ENCODE results near the gene LENG1. TPM values are rescaled to one million over a fixed set of nuclear protein-coding genes. Genes with fewer than 3 reads are reported as not detected.
A peak's percentile ranks its signal among the peaks of the same experiment; 100 is the strongest.
"Not testable (repeated sequence)": the region's sequence is repeated elsewhere in the genome, so short reads cannot be mapped to it uniquely, and the experiment has no call there.

The LENG1 gene
- total RNA-seq, result 1 to 10 TPM; 1.2 to 3.5 (median 3.2) TPM
- long read RNA-seq, partial matches to known transcripts, result 1 of 2 reads
- long read RNA-seq, other reads (novel, unspliced or antisense), result 0 of 2 reads

DNA sequence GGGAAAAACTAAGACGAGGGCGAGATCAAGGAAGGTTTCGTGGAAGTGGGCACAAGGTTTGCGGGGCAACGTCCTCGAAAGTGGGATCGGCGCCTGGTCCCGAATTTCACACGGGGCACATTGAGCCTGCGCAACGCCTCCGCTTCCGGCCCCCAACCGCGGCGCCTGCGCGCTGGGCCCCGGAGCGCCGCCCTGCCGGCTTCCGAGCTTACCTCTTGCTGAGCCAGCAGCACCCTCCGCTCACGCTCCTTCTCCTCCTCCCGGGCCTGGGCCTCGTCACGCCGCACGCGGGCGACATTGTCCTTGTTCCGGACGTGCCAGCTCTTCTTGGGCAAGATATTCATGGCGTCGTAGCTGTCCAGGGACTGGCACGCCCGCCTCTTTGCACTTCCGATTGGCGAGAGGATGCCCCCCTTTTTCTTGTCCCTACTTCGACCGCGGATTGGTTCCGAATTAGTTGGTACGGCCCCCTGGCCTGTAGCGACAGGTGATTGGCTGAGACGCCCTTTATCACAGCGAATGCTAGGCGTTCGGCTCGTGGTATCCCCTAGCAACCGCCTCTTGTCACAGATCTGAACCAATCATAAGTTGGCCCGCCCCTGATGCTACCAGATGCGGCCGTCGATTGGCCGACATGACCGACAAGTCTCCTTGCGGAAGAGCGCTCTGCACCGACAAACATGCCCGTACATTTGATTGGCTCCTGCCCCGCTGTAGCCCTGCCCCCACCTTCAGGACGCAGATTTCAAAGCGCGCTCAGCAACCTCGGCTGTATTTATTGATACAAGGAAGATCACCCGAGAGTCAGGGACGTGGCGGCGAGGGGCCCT, at the start of gene LENG1:
Gene LENG1 (minus strand): TSS at position 370 of the 830 bp plus-strand sequence. CDS start 26 bp downstream, at position 344.
- no peaks in the 10 kb centered on the region for H3K27me3 ChIP-seq
- H3K4me1 ChIP-seq, result peaks cover 0 to 29% (median 11%) of the 10 kb centered on the region in 4 donors
- H3K27ac ChIP-seq, result peak within 1 kb of the TSS; percentile 76 to 93 (median 92)
- TF ChIP-seq POLR2A (IDR thresholded peaks at IDR 0.05), result peak; percentile 71
- TF ChIP-seq CTCF (IDR thresholded peaks at IDR 0.05), result peak in 3 of 4 donors; percentile 25 to 48 (median 34)
- DNase-seq, result peak; percentile 99 to 100 (median 100)
- ATAC-seq, result peak; percentile 80 to 90 (median 87)
- WGBS (ENCODE audit: insufficient coverage, low coverage, low lambda C conversion rate, missing lambda C conversion rate), result 1% methylated on average over 35 of the region's 72 CpGs
- H3K4me3 ChIP-seq, result peak within 1 kb of the TSS; percentile 90 to 99 (median 93)
- intact Hi-C loops (cut with DNase I), result no loop called here
- H3K9me3 ChIP-seq, result no peaks in the 10 kb centered on the region
- H3K36me3 ChIP-seq, result peaks cover 0 to 37% (median 14%) of the 10 kb centered on the region in 4 donors

DNA sequence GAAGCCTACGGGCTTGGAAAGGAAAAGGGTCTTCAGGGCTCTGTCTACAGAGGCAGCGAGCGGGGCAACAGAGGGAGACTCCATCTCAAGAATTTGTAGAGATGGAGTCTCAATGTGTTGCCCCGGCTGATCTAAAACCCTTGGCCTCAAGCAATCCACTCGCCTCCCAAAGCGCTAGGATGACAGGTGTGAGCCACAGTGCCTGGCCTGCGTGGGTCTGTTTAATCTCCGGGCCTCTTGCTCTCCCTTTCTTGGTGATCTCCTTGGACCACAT, 49.2 kb upstream of the LENG1 start:
- H3K4me3 ChIP-seq, result no peak overlapping the region
- H3K27ac ChIP-seq, result peak overlapping the region; percentile 86 to 98 (median 91)
- ATAC-seq (no peak), DNase-seq (no peak)
- peaks cover 12 to 43% (median 30%) of the 10 kb centered on the region in 4 donors for H3K36me3 ChIP-seq
- H3K4me1 ChIP-seq, result peaks cover 0 to 79% (median 44%) of the 10 kb centered on the region in 4 donors
- H3K9me3 ChIP-seq, result no peaks in the 10 kb centered on the region
- 65% methylated on average over 6 of the region's 8 CpGs for WGBS (ENCODE audit: insufficient coverage, low coverage, low lambda C conversion rate, missing lambda C conversion rate)
- intact Hi-C loops (cut with DNase I), result no loop called here
- no peak for TF ChIP-seq POLR2A (IDR thresholded peaks at IDR 0.05)
- TF ChIP-seq CTCF (IDR thresholded peaks at IDR 0.05), result no peak
- no peaks in the 10 kb centered on the region for H3K27me3 ChIP-seq

- Histone ChIP-seq H3K27ac (peak overlapping the region; percentile 86 to 98 (median 91)), H3K4me1 (peaks cover 0 to 81% (median 46%) of the 10 kb centered on the region in 4 donors), H3K27me3 (no peaks in the 10 kb centered on the region), H3K36me3 (peaks cover 12 to 48% (median 30%) of the 10 kb centered on the region in 4 donors), H3K4me3 (no peak overlapping the region), H3K9me3 (no peaks in the 10 kb centered on the region)
- 29% methylated on average over 11 of the region's 18 CpGs for WGBS (ENCODE audit: insufficient coverage, low coverage, low lambda C conversion rate, missing lambda C conversion rate)
- TF ChIP-seq POLR2A (IDR thresholded peaks at IDR 0.05) (peak; percentile 45), CTCF (IDR thresholded peaks at IDR 0.05) (no peak)
- DNase-seq, result peak; percentile 62 to 77 (median 74)
- ATAC-seq, result peak; percentile 37 to 50 (median 43)
- intact Hi-C loops (cut with DNase I), result no loop called here
Measured at GRCh38 chr19:54207983-54208783, 48.7 kb upstream of the LENG1 start.

GRCh38 chr19:54207676-54207982, 48.1 kb upstream of the LENG1 start:
- ATAC-seq, result no peak
- intact Hi-C loops (cut with DNase I), result no loop called here
- peaks cover 12 to 54% (median 31%) of the 10 kb centered on the region in 4 donors for H3K36me3 ChIP-seq
- H3K4me3 ChIP-seq, result no peak overlapping the region
- no peaks in the 10 kb centered on the region for H3K9me3 ChIP-seq
- WGBS (ENCODE audit: insufficient coverage, low coverage, low lambda C conversion rate, missing lambda C conversion rate), result 36% methylated on average over 5 of the region's 5 CpGs
- TF ChIP-seq POLR2A (IDR thresholded peaks at IDR 0.05) (no peak), CTCF (IDR thresholded peaks at IDR 0.05) (no peak)
- H3K27me3 ChIP-seq, result no peaks in the 10 kb centered on the region
- no peak for DNase-seq
- H3K27ac ChIP-seq, result peak overlapping the region; percentile 78 to 98 (median 86)
- H3K4me1 ChIP-seq, result peaks cover 0 to 86% (median 48%) of the 10 kb centered on the region in 4 donors

GRCh38 chr19:54207193-54207592, 47.7 kb upstream of the LENG1 start:
- H3K4me3 ChIP-seq; H3K9me3 ChIP-seq; ATAC-seq; intact Hi-C loops (cut with DNase I); H3K27me3 ChIP-seq: not testable (repeated sequence)
- Histone ChIP-seq H3K4me1 (peaks cover 0 to 90% (median 51%) of the 10 kb centered on the region in 4 donors), H3K27ac (peak overlapping the region; percentile 78 to 98 (median 86)), H3K36me3 (peaks cover 16 to 58% (median 33%) of the 10 kb centered on the region in 4 donors)
- WGBS (ENCODE audit: insufficient coverage, low coverage, low lambda C conversion rate, missing lambda C conversion rate), result 73% methylated on average over 19 of the region's 23 CpGs
- DNase-seq, result peak in 1 of 3 donors; percentile 37
